ENCODE measurements around the gene HECTD4.
"Not testable (repeated sequence)": the region's sequence is repeated elsewhere in the genome, so short reads cannot be mapped to it uniquely, and the experiment has no call there.

DNA sequence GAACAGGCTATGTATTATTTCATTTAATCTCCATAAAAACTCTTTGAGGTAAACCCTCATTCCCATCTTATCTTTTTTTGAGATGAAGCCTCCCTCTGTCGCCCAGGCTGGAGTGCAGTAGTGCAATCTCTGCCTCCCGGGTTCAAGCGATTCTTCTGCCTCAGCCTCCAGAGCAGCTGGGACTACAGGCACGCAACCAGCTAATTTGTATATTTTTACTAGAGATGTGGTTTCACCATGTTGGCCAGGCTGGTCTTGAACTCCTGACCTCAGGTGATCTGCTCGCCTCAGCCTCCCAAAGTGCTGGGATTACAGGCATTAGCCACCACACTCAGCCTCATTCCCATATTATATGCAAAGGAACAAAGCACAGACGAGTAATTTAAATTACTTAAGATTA lies 25.5 kb upstream of the HECTD4 start:
- TF ChIP-seq, protein P1, sequence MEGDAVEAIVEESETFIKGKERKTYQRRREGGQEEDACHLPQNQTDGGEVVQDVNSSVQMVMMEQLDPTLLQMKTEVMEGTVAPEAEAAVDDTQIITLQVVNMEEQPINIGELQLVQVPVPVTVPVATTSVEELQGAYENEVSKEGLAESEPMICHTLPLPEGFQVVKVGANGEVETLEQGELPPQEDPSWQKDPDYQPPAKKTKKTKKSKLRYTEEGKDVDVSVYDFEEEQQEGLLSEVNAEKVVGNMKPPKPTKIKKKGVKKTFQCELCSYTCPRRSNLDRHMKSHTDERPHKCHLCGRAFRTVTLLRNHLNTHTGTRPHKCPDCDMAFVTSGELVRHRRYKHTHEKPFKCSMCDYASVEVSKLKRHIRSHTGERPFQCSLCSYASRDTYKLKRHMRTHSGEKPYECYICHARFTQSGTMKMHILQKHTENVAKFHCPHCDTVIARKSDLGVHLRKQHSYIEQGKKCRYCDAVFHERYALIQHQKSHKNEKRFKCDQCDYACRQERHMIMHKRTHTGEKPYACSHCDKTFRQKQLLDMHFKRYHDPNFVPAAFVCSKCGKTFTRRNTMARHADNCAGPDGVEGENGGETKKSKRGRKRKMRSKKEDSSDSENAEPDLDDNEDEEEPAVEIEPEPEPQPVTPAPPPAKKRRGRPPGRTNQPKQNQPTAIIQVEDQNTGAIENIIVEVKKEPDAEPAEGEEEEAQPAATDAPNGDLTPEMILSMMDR (conservative IDR thresholded peaks at IDR 0.05; ENCODE audit: low read length), result not testable (repeated sequence)
- TF ChIP-seq EZH2phosphoT487 (IDR thresholded peaks at IDR 0.05; ENCODE audit: borderline replicate concordance, low read depth, low read length), result not testable (repeated sequence)
